HL-60 (cell line): Measurements from ENCODE around the gene CDC42BPB.

ENCODE experiments used
- GABPA ChIP-seq: IDR thresholded peaks from 2 replicates; pipeline ENCODE4 v1.6.1; 2012; ENCODE audit warnings: low read depth
- POLR2AphosphoS5 ChIP-seq: IDR thresholded peaks from 2 replicates; pipeline ENCODE4 v1.6.1; 2012; ENCODE audit warnings: low read depth
- TF ChIP-seq, protein P1 (sequence below): IDR thresholded peaks from one replicate; pipeline ENCODE4 v1.5.1; 2011; ENCODE audit warnings: low read length, control low read depth, inconsistent platforms; ENCODE audit not compliant: insufficient read depth
- TF ChIP-seq, protein P2 (sequence below): IDR thresholded peaks from 2 replicates; pipeline ENCODE4 v1.6.1; 2012; ENCODE audit warnings: low read depth; ENCODE audit not compliant: insufficient replicate concordance

DNA sequence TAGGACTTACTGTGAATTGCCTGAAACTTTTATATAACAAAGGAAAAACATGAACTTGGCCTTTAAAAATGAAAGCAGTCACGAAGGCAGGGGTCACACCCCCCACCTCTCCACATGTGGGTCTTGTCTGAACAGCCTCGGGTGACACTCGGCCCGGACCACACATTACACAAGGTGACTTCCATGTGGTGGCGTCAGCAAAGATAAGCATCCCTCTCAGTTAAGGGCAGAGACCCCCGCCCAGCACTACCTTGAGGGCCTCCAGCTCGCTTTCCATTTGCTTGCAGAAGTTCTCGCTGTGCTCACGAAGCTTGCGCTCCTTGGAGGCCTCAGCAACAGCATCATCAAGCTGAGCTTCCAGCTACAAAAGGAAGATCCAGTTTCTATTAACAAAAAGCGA, 87.4 kb downstream of the CDC42BPB start:
- TF ChIP-seq, protein P1, sequence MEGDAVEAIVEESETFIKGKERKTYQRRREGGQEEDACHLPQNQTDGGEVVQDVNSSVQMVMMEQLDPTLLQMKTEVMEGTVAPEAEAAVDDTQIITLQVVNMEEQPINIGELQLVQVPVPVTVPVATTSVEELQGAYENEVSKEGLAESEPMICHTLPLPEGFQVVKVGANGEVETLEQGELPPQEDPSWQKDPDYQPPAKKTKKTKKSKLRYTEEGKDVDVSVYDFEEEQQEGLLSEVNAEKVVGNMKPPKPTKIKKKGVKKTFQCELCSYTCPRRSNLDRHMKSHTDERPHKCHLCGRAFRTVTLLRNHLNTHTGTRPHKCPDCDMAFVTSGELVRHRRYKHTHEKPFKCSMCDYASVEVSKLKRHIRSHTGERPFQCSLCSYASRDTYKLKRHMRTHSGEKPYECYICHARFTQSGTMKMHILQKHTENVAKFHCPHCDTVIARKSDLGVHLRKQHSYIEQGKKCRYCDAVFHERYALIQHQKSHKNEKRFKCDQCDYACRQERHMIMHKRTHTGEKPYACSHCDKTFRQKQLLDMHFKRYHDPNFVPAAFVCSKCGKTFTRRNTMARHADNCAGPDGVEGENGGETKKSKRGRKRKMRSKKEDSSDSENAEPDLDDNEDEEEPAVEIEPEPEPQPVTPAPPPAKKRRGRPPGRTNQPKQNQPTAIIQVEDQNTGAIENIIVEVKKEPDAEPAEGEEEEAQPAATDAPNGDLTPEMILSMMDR: no peak
- TF ChIP-seq POLR2AphosphoS5 (no peak), GABPA (no peak)
- TF ChIP-seq, protein P2, sequence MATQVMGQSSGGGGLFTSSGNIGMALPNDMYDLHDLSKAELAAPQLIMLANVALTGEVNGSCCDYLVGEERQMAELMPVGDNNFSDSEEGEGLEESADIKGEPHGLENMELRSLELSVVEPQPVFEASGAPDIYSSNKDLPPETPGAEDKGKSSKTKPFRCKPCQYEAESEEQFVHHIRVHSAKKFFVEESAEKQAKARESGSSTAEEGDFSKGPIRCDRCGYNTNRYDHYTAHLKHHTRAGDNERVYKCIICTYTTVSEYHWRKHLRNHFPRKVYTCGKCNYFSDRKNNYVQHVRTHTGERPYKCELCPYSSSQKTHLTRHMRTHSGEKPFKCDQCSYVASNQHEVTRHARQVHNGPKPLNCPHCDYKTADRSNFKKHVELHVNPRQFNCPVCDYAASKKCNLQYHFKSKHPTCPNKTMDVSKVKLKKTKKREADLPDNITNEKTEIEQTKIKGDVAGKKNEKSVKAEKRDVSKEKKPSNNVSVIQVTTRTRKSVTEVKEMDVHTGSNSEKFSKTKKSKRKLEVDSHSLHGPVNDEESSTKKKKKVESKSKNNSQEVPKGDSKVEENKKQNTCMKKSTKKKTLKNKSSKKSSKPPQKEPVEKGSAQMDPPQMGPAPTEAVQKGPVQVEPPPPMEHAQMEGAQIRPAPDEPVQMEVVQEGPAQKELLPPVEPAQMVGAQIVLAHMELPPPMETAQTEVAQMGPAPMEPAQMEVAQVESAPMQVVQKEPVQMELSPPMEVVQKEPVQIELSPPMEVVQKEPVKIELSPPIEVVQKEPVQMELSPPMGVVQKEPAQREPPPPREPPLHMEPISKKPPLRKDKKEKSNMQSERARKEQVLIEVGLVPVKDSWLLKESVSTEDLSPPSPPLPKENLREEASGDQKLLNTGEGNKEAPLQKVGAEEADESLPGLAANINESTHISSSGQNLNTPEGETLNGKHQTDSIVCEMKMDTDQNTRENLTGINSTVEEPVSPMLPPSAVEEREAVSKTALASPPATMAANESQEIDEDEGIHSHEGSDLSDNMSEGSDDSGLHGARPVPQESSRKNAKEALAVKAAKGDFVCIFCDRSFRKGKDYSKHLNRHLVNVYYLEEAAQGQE: no peak
